Left lung (tissue), 10 donors: ENCODE data around the gene MCF2L. TPM values are rescaled to one million over a fixed set of nuclear protein-coding genes. Genes with fewer than 3 reads are reported as not detected.

Experiments used
- ATAC-seq: fragments of 200-7000 bp; cut with Tn5 transposase; one replicate; pipeline ENCODE4 v1.9.1; 2020; ENCODE audit warnings: moderate library complexity
- DNase-seq, 4 donors: peaks; one replicate each; pipeline ENCODE4 v3.0.0-alpha.2; 2013 to 2020
- H3K27ac ChIP-seq, 2 donors: fragments of 200-600 bp; sonication (generic) in 1 of 2; one replicate each; pipeline versions ENCODE4 v1.5.0 to v1.8.0; 2020 to 2021
- H3K27me3 ChIP-seq, 2 donors: fragments of 200-600 bp; sonication (generic) in 1 of 2; one replicate each; pipeline versions ENCODE4 v1.5.0 to v1.8.0; 2020 to 2021
- H3K36me3 ChIP-seq, 2 donors: fragments of 200-600 bp; sonication (generic) in 1 of 2; one replicate each; pipeline versions ENCODE4 v1.5.0 to v1.8.0; 2020 to 2021
- H3K4me1 ChIP-seq, 2 donors: fragments of 200-600 bp; one replicate each; pipeline ENCODE4 v1.8.0; 2021
- H3K4me3 ChIP-seq, 2 donors: fragments of 200-600 bp; sonication (generic) in 1 of 2; one replicate each; pipeline versions ENCODE4 v1.5.0 to v1.8.0; 2020 to 2021; ENCODE audit warnings: mild to moderate bottlenecking in 1 of 2
- H3K9me3 ChIP-seq, 2 donors: fragments of 200-600 bp; sonication (generic) in 1 of 2; one replicate each; pipeline versions ENCODE4 v1.5.0 to v1.8.0; 2020 to 2021
- intact Hi-C, 2 donors: fragments of 100-400 bp; cut with DNase I; formaldehyde crosslinking; loops; one replicate each; pipeline versions ENCODE4 v1.11.2 to v1.14.2; 2022
- polyA plus RNA-seq, 6 donors: library from polyadenylated mRNA; unstranded; fragments of 120-200 nt; gene quantifications; one replicate each; pipeline ENCODE4 v1.2.1, GENCODE V29; 2013; ENCODE audit not compliant: insufficient read length in 6 of 6
- total RNA-seq, 2 donors: library from RNA; stranded (reverse); fragmentation: NEBNext Ultra II Directional; extraction: Animal tissue kit (Norgen Biotek cat#: 25700); gene quantifications; one replicate each; pipeline ENCODE4 v1.2.1, GENCODE V29; 2021
- TF ChIP-seq, protein P1 (sequence below), 2 donors: fragments of 200-600 bp; sonication (generic) in 1 of 2; IDR thresholded peaks; one replicate each; pipeline versions ENCODE4 v1.5.0 to v1.8.0; 2021; ENCODE audit warnings: antibody characterized with exemption in 2 of 2
- donor health status: DM: no; HTN: yes; CAD: no.
- donor health status: DM: no; HTN: no; CAD: no.

Gene MCF2L
- total and polyA plus RNA-seq, 8 donors, result 22.2 to 39.5 (median 33.7) TPM

DNA sequence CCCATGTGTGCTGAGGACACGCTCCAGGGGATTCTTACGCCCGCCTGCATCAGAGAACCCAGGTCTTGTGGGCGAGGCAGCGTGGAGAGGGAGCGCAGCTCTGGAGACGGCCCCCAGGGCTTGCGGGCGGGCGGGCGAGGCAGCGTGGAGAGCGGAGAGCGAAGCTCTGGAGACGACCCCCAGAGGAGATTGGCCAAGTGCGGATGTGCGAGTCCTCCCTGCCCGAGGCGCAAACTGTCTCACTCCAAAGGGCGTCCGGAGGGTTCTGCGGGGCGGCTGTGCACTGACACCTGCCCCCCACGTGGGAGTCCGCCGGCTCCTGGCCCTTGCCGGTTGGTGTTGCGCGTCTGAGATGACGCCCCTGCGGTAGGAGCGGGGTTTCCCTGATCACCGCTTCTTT, 39.8 kb downstream of the MCF2L start:
- H3K4me3 ChIP-seq, result no peak overlapping the region
- H3K36me3 ChIP-seq, result no peaks in the 10 kb centered on the region
- TF ChIP-seq, protein P1, sequence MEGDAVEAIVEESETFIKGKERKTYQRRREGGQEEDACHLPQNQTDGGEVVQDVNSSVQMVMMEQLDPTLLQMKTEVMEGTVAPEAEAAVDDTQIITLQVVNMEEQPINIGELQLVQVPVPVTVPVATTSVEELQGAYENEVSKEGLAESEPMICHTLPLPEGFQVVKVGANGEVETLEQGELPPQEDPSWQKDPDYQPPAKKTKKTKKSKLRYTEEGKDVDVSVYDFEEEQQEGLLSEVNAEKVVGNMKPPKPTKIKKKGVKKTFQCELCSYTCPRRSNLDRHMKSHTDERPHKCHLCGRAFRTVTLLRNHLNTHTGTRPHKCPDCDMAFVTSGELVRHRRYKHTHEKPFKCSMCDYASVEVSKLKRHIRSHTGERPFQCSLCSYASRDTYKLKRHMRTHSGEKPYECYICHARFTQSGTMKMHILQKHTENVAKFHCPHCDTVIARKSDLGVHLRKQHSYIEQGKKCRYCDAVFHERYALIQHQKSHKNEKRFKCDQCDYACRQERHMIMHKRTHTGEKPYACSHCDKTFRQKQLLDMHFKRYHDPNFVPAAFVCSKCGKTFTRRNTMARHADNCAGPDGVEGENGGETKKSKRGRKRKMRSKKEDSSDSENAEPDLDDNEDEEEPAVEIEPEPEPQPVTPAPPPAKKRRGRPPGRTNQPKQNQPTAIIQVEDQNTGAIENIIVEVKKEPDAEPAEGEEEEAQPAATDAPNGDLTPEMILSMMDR (IDR thresholded peaks at IDR 0.05), result no peak
- H3K4me1 ChIP-seq, result no peaks in the 10 kb centered on the region
- intact Hi-C loops, result no loop called here
- no peak for DNase-seq
- no peak for ATAC-seq
- H3K27ac ChIP-seq, result no peak overlapping the region
- H3K9me3 ChIP-seq, result no peaks in the 10 kb centered on the region
- no peaks in the 10 kb centered on the region for H3K27me3 ChIP-seq

DNA sequence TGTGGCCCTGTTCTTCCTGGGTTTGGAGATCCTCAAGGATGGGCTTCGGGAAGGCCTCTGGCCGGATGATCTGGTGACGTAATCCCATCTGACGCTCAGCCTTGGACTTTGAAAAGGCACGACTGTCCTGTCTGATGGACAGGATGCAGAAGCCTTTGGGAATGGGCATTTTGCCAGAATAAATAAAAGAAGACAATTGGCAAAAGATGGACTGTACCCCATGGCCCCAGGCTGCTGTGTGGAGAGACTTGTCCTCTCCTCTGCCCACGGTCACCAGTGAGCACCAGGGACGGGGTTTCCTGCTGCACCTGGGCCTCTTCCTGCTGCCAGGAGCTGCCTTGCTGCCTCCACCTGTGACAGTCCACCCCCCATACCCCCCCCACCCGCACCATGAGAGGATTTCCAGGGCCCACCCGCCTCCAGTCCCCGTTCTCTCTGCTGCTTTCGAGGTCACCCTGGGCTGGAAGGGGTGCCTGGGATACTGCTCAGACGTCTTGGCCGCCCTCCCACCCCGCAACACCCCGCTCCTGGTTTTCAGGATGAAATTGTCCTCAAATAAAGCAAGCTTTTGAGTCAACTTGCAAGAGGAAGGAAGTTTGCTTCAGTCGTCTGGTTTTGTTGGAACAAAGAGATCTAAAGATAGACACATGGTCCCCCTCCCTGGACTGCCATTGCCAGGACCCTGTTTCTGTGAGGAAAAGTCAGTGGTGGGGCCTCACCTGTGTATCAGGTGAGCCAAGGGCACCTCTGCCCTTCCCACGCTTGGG, 40.9 kb downstream of the MCF2L start:
- Histone ChIP-seq H3K9me3 (no peaks in the 10 kb centered on the region), H3K27ac (no peak overlapping the region)

DNA sequence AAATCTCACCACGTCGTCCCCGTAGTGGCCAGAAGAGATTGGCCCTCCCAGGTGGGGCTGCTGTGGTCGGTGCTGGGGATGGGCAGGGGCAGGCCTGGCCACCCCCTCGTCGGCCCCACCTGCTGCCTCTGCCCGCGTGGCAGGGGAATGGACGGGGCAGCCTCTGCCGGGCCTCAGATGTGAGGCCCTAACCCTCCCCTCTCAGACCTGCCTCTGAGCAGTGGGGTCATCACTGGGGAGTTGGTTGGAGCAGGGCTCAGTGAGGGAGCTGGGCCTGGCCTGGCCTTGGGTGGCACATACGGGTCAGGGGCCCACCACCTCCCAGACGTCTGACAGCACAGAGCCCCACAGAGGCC, 41.5 kb downstream of the MCF2L start:
- no peak for DNase-seq
- TF ChIP-seq, protein P1 (IDR thresholded peaks at IDR 0.05), result no peak
- H3K27me3 ChIP-seq, result no peaks in the 10 kb centered on the region
- H3K36me3 ChIP-seq, result no peaks in the 10 kb centered on the region
- H3K4me1 ChIP-seq, result no peaks in the 10 kb centered on the region
- no peak overlapping the region for H3K27ac ChIP-seq
- no peaks in the 10 kb centered on the region for H3K9me3 ChIP-seq
- no peak for ATAC-seq
- no peak overlapping the region for H3K4me3 ChIP-seq
- intact Hi-C loops, result no loop called here

More for the DNA sequence above, 40.9 kb downstream of the MCF2L start:
- Histone ChIP-seq H3K4me1 (no peaks in the 10 kb centered on the region), H3K27me3 (no peaks in the 10 kb centered on the region), H3K36me3 (no peaks in the 10 kb centered on the region), H3K4me3 (no peak overlapping the region)
- intact Hi-C loops, result no loop called here
- TF ChIP-seq, protein P1 (IDR thresholded peaks at IDR 0.05), result no peak
- ATAC-seq (no peak), DNase-seq (peak in 1 of 4 donors; percentile 42)

DNA sequence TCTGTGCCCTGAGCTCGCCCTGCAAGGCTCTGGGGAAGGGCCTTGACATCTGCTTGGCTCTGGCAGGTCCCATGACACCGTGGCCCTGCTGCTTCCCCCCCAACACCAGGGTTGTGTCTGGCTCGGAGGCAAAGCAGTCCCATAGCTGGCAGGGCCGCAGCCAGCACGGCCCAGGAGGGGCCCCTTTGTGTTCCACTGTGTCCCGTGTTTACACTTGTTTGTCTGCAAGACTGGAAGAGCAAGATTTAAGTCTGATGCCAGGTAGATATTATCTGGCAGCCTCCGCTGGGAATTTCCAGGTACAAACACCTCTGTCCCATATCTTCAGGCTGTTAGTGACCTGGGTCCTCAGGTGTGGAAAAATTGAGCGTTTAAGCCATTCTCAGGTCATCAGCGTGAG, 44.3 kb downstream of the MCF2L start:
- Histone ChIP-seq H3K4me3 (no peak overlapping the region), H3K27me3 (no peaks in the 10 kb centered on the region), H3K27ac (no peak overlapping the region), H3K9me3 (no peaks in the 10 kb centered on the region), H3K4me1 (no peaks in the 10 kb centered on the region), H3K36me3 (no peaks in the 10 kb centered on the region)
- intact Hi-C loops, result no loop called here
- ATAC-seq, result no peak
- TF ChIP-seq, protein P1 (IDR thresholded peaks at IDR 0.05), result no peak
- DNase-seq, result no peak

DNA sequence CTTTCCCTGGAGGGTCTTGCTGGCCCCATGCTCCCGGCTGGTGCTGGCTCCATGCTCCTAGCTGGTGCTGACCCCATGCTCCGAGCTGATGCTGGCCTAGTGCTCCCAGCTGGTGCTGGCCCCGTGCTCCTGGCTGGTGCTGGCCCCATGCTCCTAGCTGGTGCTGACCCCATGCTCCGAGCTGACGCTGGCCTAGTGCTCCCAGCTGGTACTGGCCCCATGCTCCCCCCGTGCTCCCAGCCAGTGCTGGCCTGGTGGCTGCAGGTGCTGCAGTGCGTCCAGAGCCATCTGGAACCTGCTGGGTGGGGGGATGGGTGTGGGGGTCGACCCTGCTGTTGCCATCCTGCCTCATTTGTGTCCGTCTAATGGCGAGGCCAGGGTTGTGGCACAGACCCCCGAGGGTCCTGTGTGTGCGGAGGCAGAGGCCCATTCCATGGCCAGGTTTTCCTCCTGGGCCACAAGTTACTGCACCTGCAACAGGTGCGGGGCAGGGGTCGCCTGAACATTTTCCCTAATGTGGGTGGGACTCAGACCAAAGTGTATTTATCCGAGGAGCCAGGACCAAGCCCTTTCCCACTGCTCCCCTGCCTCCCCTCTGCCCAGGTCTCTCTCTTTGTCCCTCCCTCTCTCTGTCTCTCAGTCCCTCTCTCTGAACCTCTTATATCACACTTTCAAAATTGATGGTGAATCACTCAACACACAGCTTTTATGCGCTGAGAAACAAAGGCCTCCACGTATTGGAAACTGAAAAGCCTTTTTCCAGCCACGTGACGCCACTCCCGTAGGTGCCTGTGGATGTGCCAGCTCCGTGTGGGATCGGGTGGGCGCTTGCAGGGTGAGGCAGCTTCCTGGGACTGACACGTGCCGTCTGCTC, 45.1 kb downstream of the MCF2L start:
- Histone ChIP-seq H3K4me1 (no peaks in the 10 kb centered on the region), H3K36me3 (no peaks in the 10 kb centered on the region), H3K27me3 (no peaks in the 10 kb centered on the region), H3K9me3 (no peaks in the 10 kb centered on the region), H3K4me3 (no peak overlapping the region), H3K27ac (no peak overlapping the region)
- intact Hi-C loops, result no loop called here
- TF ChIP-seq, protein P1 (IDR thresholded peaks at IDR 0.05), result no peak
- ATAC-seq (no peak), DNase-seq (peak in 1 of 4 donors; percentile 59)
